ENCODE results near the gene ZEB2.

- TF ChIP-seq CTCF (IDR thresholded peaks at IDR 0.05) (no peak), POLR2AphosphoS5 (IDR thresholded peaks at IDR 0.05; ENCODE audit: low read depth, low read length) (no peak), TCF7L2 (IDR thresholded peaks at IDR 0.05; ENCODE audit: low read depth, low read length) (no peak), SIN3A (IDR thresholded peaks at IDR 0.05; ENCODE audit: borderline replicate concordance, insufficient read depth, low read depth, low read length) (no peak), REST (IDR thresholded peaks at IDR 0.05; ENCODE audit: insufficient read depth in 1 of 2, low read depth in 2 of 2, low read length in 1 of 2) (no peak)
Observed at GRCh38 chr2:144496977-144497598, 22.8 kb downstream of the ZEB2 start.

All from Panc1 (cell line).